ENCODE data around the gene CRYGN.

DNA sequence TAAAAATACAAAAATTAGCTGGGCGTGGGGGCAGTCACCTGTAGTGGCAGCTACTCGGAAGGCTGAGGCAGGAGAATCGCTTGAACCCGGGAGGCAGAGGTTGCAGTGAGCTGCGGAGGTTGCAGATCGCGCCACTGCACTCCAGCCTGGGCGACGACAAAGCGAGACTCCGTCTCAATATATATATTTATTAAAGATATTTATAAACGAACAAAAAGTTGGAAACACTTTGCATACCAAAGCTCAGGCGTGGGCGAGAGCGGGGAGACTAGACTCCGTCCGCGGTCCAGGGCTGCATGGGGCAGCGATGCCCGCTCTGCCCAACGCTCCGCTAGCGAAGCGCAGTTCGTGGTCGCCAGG lies 7.9 kb upstream of the CRYGN start:
- TF ChIP-seq CTCF (conservative IDR thresholded peaks at IDR 0.05; ENCODE audit: low read length) (no peak), EZH2phosphoT487 (IDR thresholded peaks at IDR 0.05; ENCODE audit: borderline replicate concordance) (no peak)

Data from Loucy (cell line).